ENCODE measurements around the gene NCR2. TPM values are rescaled to one million over a fixed set of nuclear protein-coding genes. Genes with fewer than 3 reads are reported as not detected.

Gene NCR2
- not detected in 2 replicates for total RNA-seq

GRCh38 chr6:41335296-41335695 lies at the start of gene NCR2:
TSS of gene NCR2 (plus strand) at chr6:41335608. CDS start at chr6:41335877, 269 bp downstream.

GRCh38 chr6:41286544-41287346 lies 48.7 kb upstream of the NCR2 start, which contains the start of gene TREM1:
TSS of gene TREM1 (minus strand) at chr6:41286682. CDS start at chr6:41286655, 27 bp downstream.

Other genes with a start within 250 kb of the NCR2 start
- not detected in 2 replicates for gene TREML1, start 181.3 kb upstream of the NCR2 start, total RNA-seq
- not detected in 2 replicates for gene TREM2, start 172.5 kb upstream of the NCR2 start, total RNA-seq
- gene TREML2, start 134.5 kb upstream of the NCR2 start, total RNA-seq, result not detected in 2 replicates
- gene TREML4, start 107.3 kb upstream of the NCR2 start, total RNA-seq, result not detected in 2 replicates
- not detected in 2 replicates for gene TREM1, start 48.9 kb upstream of the NCR2 start, total RNA-seq
- 21.2 and 33.6 TPM in 2 replicates for gene FOXP4, start 210.8 kb downstream of the NCR2 start, total RNA-seq

Measured in mesangial cell (primary cell).